Keratinocyte (primary cell): ENCODE data around the gene OAT.

Experiments
- EZH2 ChIP-seq: IDR thresholded peaks from one replicate; pipeline ENCODE4 v1.6.1; 2012; ENCODE audit warnings: inconsistent platforms, mild to moderate bottlenecking, low read length, moderate library complexity
- TF ChIP-seq, protein P1 (sequence below), 3 experiments: IDR thresholded peaks in 1 of 3; conservative IDR thresholded peaks in 1 of 3; optimal IDR thresholded peaks in 1 of 3; 2 replicates in 2 of 3; 3 replicates in 1 of 3; pipeline versions ENCODE3 to v1.5.1; 2011; ENCODE audit warnings: low read length in 3 of 3, mild to moderate bottlenecking in 3 of 3, moderate library complexity in 2 of 3, control low read depth in 1 of 3, inconsistent platforms in 1 of 3; ENCODE audit not compliant: insufficient read depth in 2 of 3; ENCODE audit errors: extremely low read depth in 1 of 3

DNA sequence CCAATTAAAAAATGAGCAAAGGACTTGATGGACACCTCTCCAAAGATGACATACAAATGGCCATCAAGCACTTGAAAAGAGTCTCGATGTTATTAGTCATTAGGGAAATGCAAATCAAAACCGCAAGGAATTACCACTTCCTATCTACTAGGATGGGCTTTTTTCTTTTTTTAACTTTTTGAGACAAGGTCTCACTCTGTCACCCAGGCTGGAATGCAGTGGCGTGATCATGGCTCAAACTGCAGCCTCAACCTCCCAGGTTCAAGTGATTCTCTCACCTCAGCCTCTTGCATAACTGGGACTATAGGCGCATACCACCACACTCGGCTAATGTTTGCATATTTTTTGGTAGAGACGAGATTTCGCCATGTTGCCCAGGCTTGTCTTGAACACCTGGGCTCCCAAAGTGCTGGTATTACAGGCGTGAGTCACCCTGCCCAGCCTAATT, 17.5 kb upstream of the OAT start:
- TF ChIP-seq EZH2, result no peak
- TF ChIP-seq, protein P1, sequence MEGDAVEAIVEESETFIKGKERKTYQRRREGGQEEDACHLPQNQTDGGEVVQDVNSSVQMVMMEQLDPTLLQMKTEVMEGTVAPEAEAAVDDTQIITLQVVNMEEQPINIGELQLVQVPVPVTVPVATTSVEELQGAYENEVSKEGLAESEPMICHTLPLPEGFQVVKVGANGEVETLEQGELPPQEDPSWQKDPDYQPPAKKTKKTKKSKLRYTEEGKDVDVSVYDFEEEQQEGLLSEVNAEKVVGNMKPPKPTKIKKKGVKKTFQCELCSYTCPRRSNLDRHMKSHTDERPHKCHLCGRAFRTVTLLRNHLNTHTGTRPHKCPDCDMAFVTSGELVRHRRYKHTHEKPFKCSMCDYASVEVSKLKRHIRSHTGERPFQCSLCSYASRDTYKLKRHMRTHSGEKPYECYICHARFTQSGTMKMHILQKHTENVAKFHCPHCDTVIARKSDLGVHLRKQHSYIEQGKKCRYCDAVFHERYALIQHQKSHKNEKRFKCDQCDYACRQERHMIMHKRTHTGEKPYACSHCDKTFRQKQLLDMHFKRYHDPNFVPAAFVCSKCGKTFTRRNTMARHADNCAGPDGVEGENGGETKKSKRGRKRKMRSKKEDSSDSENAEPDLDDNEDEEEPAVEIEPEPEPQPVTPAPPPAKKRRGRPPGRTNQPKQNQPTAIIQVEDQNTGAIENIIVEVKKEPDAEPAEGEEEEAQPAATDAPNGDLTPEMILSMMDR (optimal IDR thresholded peaks at IDR 0.05 in 1 of 3, IDR thresholded peaks at IDR 0.05 in 1 of 3, conservative IDR thresholded peaks at IDR 0.05 in 1 of 3; ENCODE audit: extremely low read depth in 1 of 3, insufficient read depth in 2 of 3, low read length in 3 of 3), result no peak
